Measurements from ENCODE around the gene PYGO2.

PYGO2 gene

GRCh38 chr1:154974102-154974807 is 12.7 kb upstream of the PYGO2 start, which contains the start of gene CKS1B:
CKS1B (plus strand) TSS chr1:154974681; CDS start chr1:154974746, 65 bp downstream.
- TF ChIP-seq ZFX (IDR thresholded peaks at IDR 0.05) = no peak
- TF ChIP-seq CTCF (conservative IDR thresholded peaks at IDR 0.05) = no peak
- peak within 1 kb of the TSS; percentile 84 for H3K27ac ChIP-seq

GRCh38 chr1:154973344-154974101 is 11.9 kb upstream of the PYGO2 start:
- TF ChIP-seq ZFX (IDR thresholded peaks at IDR 0.05) = no peak
- no peak for TF ChIP-seq CTCF (conservative IDR thresholded peaks at IDR 0.05)
- H3K27ac ChIP-seq = peak overlapping the region; percentile 84

GRCh38 chr1:154972517-154973343 is 11.1 kb upstream of the PYGO2 start:
- TF ChIP-seq CTCF (conservative IDR thresholded peaks at IDR 0.05) = no peak
- no peak for TF ChIP-seq ZFX (IDR thresholded peaks at IDR 0.05)

GRCh38 chr1:154972213-154972516 is 10.6 kb upstream of the PYGO2 start:
- H3K27ac ChIP-seq = peak overlapping the region; percentile 84
- TF ChIP-seq CTCF (conservative IDR thresholded peaks at IDR 0.05) (no peak), ZFX (IDR thresholded peaks at IDR 0.05) (no peak)

More at GRCh38 chr1:154972517-154973343, 11.1 kb upstream of the PYGO2 start:
- peak overlapping the region; percentile 84 for H3K27ac ChIP-seq

- no peak for TF ChIP-seq ZFX (IDR thresholded peaks at IDR 0.05)
- no peak for TF ChIP-seq CTCF (conservative IDR thresholded peaks at IDR 0.05)
- H3K27ac ChIP-seq = peak overlapping the region; percentile 84
Measured at GRCh38 chr1:154971341-154971998, 9.9 kb upstream of the PYGO2 start.

GRCh38 chr1:154970631-154971340 is 9.2 kb upstream of the PYGO2 start, which contains the start of gene SHC1:
SHC1 (minus strand) TSS chr1:154970747; CDS start chr1:154970526, 221 bp downstream.
- H3K27ac ChIP-seq = peak within 1 kb of the TSS; percentile 84
- TF ChIP-seq ZFX (IDR thresholded peaks at IDR 0.05) (no peak), CTCF (conservative IDR thresholded peaks at IDR 0.05) (no peak)
